ENCODE data around the gene DUSP18.
"Not testable (repeated sequence)": the region's sequence is repeated elsewhere in the genome, so short reads cannot be mapped to it uniquely, and the experiment has no call there.

Gene DUSP18

GRCh38 chr22:30667494-30668385 lies at the start of gene DUSP18:
DUSP18 (minus strand) TSS chr22:30667875; CDS start chr22:30664003, 3,872 bp downstream.
- peak; percentile 84 to 92 for DNase-seq (ENCODE audit: low read depth in 2 of 2, low spot score in 1 of 2)

GRCh38 chr22:30714062-30714461 lies 46.4 kb upstream of the DUSP18 start:
- no peak for DNase-seq (ENCODE audit: low read depth in 2 of 2, low spot score in 1 of 2)

- no peak for DNase-seq (ENCODE audit: low read depth in 2 of 2, low spot score in 1 of 2)
These were observed 44.4 kb upstream of the DUSP18 start for GRCh38 chr22:30712094-30712493.

GRCh38 chr22:30709980-30710379 lies 42.3 kb upstream of the DUSP18 start:
- DNase-seq (ENCODE audit: low read depth in 2 of 2, low spot score in 1 of 2), result not testable (repeated sequence)

GRCh38 chr22:30705710-30706651 lies 38.3 kb upstream of the DUSP18 start:
- no peak for DNase-seq (ENCODE audit: low read depth in 2 of 2, low spot score in 1 of 2)

GRCh38 chr22:30704978-30705377 lies 37.3 kb upstream of the DUSP18 start:
- no peak for DNase-seq (ENCODE audit: low read depth in 2 of 2, low spot score in 1 of 2)

GRCh38 chr22:30702856-30703255 lies 35.2 kb upstream of the DUSP18 start:
- DNase-seq (ENCODE audit: low read depth in 2 of 2, low spot score in 1 of 2), result no peak

- DNase-seq (ENCODE audit: low read depth in 2 of 2, low spot score in 1 of 2), result no peak
These were observed 34.2 kb upstream of the DUSP18 start for GRCh38 chr22:30701872-30702271.

- no peak for DNase-seq (ENCODE audit: low read depth in 2 of 2, low spot score in 1 of 2)
These were observed 30.3 kb upstream of the DUSP18 start for GRCh38 chr22:30697975-30698374.

- DNase-seq (ENCODE audit: low read depth in 2 of 2, low spot score in 1 of 2), result no peak
These were observed 28.4 kb upstream of the DUSP18 start for GRCh38 chr22:30695871-30696655.

- DNase-seq (ENCODE audit: low read depth in 2 of 2, low spot score in 1 of 2), result no peak
These were observed 27.7 kb upstream of the DUSP18 start for GRCh38 chr22:30695351-30695851.

- DNase-seq (ENCODE audit: low read depth in 2 of 2, low spot score in 1 of 2), result no peak
These were observed 27.1 kb upstream of the DUSP18 start, which contains the start of gene OSBP2 for GRCh38 chr22:30694640-30695350. OSBP2 (plus strand) TSS chr22:30694874; CDS start chr22:30694910, 36 bp downstream.

GRCh38 chr22:30694171-30694639 lies 26.5 kb upstream of the DUSP18 start:
- peak; percentile 6 to 17 for DNase-seq (ENCODE audit: low read depth in 2 of 2, low spot score in 1 of 2)

- DNase-seq (ENCODE audit: low read depth in 2 of 2, low spot score in 1 of 2), result no peak
These were observed 23.5 kb upstream of the DUSP18 start for GRCh38 chr22:30691204-30691603.

GRCh38 chr22:30689622-30690021 lies 21.9 kb upstream of the DUSP18 start:
- no peak for DNase-seq (ENCODE audit: low read depth in 2 of 2, low spot score in 1 of 2)

- no peak for DNase-seq (ENCODE audit: low read depth in 2 of 2, low spot score in 1 of 2)
These were observed 19.7 kb upstream of the DUSP18 start for GRCh38 chr22:30687358-30687757.

GRCh38 chr22:30685178-30685577 lies 17.5 kb upstream of the DUSP18 start:
- DNase-seq (ENCODE audit: low read depth in 2 of 2, low spot score in 1 of 2), result no peak

GRCh38 chr22:30681831-30682230 lies 14.2 kb upstream of the DUSP18 start:
- no peak for DNase-seq (ENCODE audit: low read depth in 2 of 2, low spot score in 1 of 2)

- no peak for DNase-seq (ENCODE audit: low read depth in 2 of 2, low spot score in 1 of 2)
These were observed 13.5 kb upstream of the DUSP18 start for GRCh38 chr22:30680991-30681770.

Data from stimulated activated CD8-positive, alpha-beta memory T cell treated with anti-CD3 and anti-CD28 coated beads, Interleukin-4, amount 100 ng/mL, for 4 hours (primary cell).